IMR-90 (cell line): ENCODE results near the gene AFDN. TPM values are rescaled to one million over a fixed set of nuclear protein-coding genes. Genes with fewer than 3 reads are reported as not detected.

Source experiments
- ATAC-seq: fragments of 200-7000 bp; cut with Tn5 transposase; 2 replicates; pipeline ENCODE4 v1.9.1; 2020; ENCODE audit warnings: low read depth, mild to moderate bottlenecking, moderate library complexity
- BruUV-seq: library from RNA; stranded (reverse); fragments of 400-500 nt; replicated peaks from 2 replicates; lab custom pipeline; 2021; lab: Mats Ljungman, UMichigan
- CTCF ChIA-PET: fragments of 300-600 bp; formaldehyde crosslinking; extraction: SDS; loops from one replicate; lab custom pipeline; 2021; ENCODE audit warnings: antibody characterized with exemption; lab: Yijun Ruan, JAX
- POLR2A ChIA-PET: fragments of 300-600 bp; sonication (Branson Sonifier 250); formaldehyde crosslinking; loops from one replicate; lab custom pipeline; 2022; ENCODE audit warnings: antibody characterized with exemption; ENCODE audit not compliant: unreplicated experiment; lab: Charles Lee
- DNase-seq: peaks from one replicate; pipeline ENCODE4 v3.0.0; 2013
- H2AFZ ChIP-seq: replicated peaks from 2 replicates; pipeline ENCODE3; 2013; ENCODE audit warnings: low read length, mild to moderate bottlenecking; ENCODE audit not compliant: poor library complexity
- H2AK5ac ChIP-seq: 2 replicates; pipeline ENCODE4 v1.6.1; 2013; ENCODE audit warnings: low read depth, low read length, inconsistent platforms
- H2AK9ac ChIP-seq: replicated peaks from 2 replicates; pipeline ENCODE3; 2013; ENCODE audit warnings: mild to moderate bottlenecking, low read depth, low read length, moderate library complexity; ENCODE audit not compliant: poor library complexity
- H2BK120ac ChIP-seq: 2 replicates; pipeline ENCODE4 v1.6.1; 2013; ENCODE audit warnings: low read depth, low read length, inconsistent platforms
- H2BK15ac ChIP-seq: 3 replicates; pipeline ENCODE4 v1.6.1; 2013; ENCODE audit warnings: low read depth, low read length, inconsistent platforms
- H2BK20ac ChIP-seq: 2 replicates; pipeline ENCODE4 v1.6.1; 2013; ENCODE audit warnings: low read depth, mild to moderate bottlenecking, inconsistent platforms, low read length, moderate library complexity
- H2BK5ac ChIP-seq: 2 replicates; pipeline ENCODE4 v1.6.1; 2013; ENCODE audit warnings: mild to moderate bottlenecking, low read depth, low read length, inconsistent platforms; ENCODE audit not compliant: poor library complexity, severe bottlenecking
- H3K14ac ChIP-seq: replicated peaks from 2 replicates; pipeline ENCODE4 v1.6.1; 2013; ENCODE audit warnings: low read depth, low read length, inconsistent platforms
- H3K18ac ChIP-seq: 2 replicates; pipeline ENCODE4 v1.6.1; 2013; ENCODE audit warnings: low read depth, low read length, control low read depth
- H3K23ac ChIP-seq: 2 replicates; pipeline ENCODE4 v1.6.1; 2013; ENCODE audit warnings: low read depth, low read length, inconsistent platforms
- H3K27ac ChIP-seq: 2 replicates; pipeline ENCODE4 v1.5.1; 2013; ENCODE audit warnings: mild to moderate bottlenecking, control low read depth, low read length; ENCODE audit not compliant: insufficient read depth
- H3K27me3 ChIP-seq: 2 replicates; pipeline ENCODE4 v1.6.1; 2013; ENCODE audit warnings: low read length; ENCODE audit not compliant: control insufficient read depth, insufficient read depth
- H3K36me3 ChIP-seq: 2 replicates; pipeline ENCODE4 v1.6.1; 2013; ENCODE audit warnings: low read length, mixed read lengths; ENCODE audit not compliant: control insufficient read depth, insufficient read depth
- H3K4ac ChIP-seq: 2 replicates; pipeline ENCODE4 v1.6.1; 2013; ENCODE audit warnings: low read depth, low read length, inconsistent platforms
- H3K4me1 ChIP-seq: 2 replicates; pipeline ENCODE4 v1.6.1; 2013; ENCODE audit warnings: low read length, mixed read lengths; ENCODE audit not compliant: control insufficient read depth, insufficient read depth
- H3K4me2 ChIP-seq: 2 replicates; pipeline ENCODE4 v1.6.1; 2013; ENCODE audit warnings: low read depth, mild to moderate bottlenecking, control low read depth, low read length, moderate library complexity
- H3K4me3 ChIP-seq: 2 replicates; pipeline ENCODE4 v1.5.1; 2013; ENCODE audit warnings: low read depth, mild to moderate bottlenecking, control low read depth, low read length, moderate library complexity; ENCODE audit not compliant: insufficient read depth
- H3K56ac ChIP-seq: 2 replicates; pipeline ENCODE4 v1.6.1; 2013; ENCODE audit warnings: low read length, inconsistent platforms; ENCODE audit not compliant: insufficient read depth; ENCODE audit errors: extremely low read depth
- H3K79me1 ChIP-seq, 2 experiments: 2 replicates each; pipeline ENCODE4 v1.6.1; 2013; ENCODE audit warnings: low read length in 2 of 2, inconsistent platforms in 1 of 2, low read depth in 1 of 2
- H3K9ac ChIP-seq: 2 replicates; pipeline ENCODE4 v1.6.1; 2013; ENCODE audit warnings: low read depth, low read length, control low read depth
- H3K9me1 ChIP-seq: 2 replicates; pipeline ENCODE4 v1.6.1; 2013; ENCODE audit warnings: low read length, inconsistent platforms; ENCODE audit not compliant: insufficient read depth
- H3K9me3 ChIP-seq: 2 replicates; pipeline ENCODE4 v1.6.1; 2013; ENCODE audit warnings: low read length; ENCODE audit not compliant: control insufficient read depth, insufficient read depth
- H4K20me1 ChIP-seq: 2 replicates; pipeline ENCODE4 v1.6.1; 2013; ENCODE audit warnings: low read length, inconsistent platforms; ENCODE audit not compliant: insufficient read depth
- H4K5ac ChIP-seq: 2 replicates; pipeline ENCODE4 v1.6.1; 2013; ENCODE audit warnings: mild to moderate bottlenecking, low read depth, low read length, control low read depth
- H4K8ac ChIP-seq, 2 experiments: 2 replicates each; pipeline ENCODE4 v1.6.1; 2013; ENCODE audit warnings: low read depth in 2 of 2, low read length in 2 of 2, control low read depth in 1 of 2, inconsistent platforms in 1 of 2
- H4K91ac ChIP-seq: 2 replicates; pipeline ENCODE4 v1.6.1; 2013; ENCODE audit warnings: low read depth, low read length, inconsistent platforms; ENCODE audit not compliant: insufficient read depth
- BHLHE40 ChIP-seq: fragments of 150-350 bp; IDR thresholded peaks from 2 replicates; pipeline ENCODE4 v1.6.1; 2016; ENCODE audit warnings: mild to moderate bottlenecking, low read depth, low read length
- CTCF ChIP-seq: conservative IDR thresholded peaks from 2 replicates; pipeline ENCODE4 v1.5.1; 2012; ENCODE audit warnings: mild to moderate bottlenecking, low read depth, low read length, improper control_type of control experiment
- MXI1 ChIP-seq: IDR thresholded peaks from 2 replicates; pipeline ENCODE4 v1.6.1; 2012; ENCODE audit warnings: low read depth, mild to moderate bottlenecking, low read length, moderate library complexity, borderline replicate concordance
- WGBS, 2 experiments: methylation state at CpG; one replicate each; pipeline versions ENCODE4 v1.1.5 to v1.1.7; 2013; ENCODE audit warnings: missing lambda C conversion rate in 2 of 2; ENCODE audit not compliant: insufficient read length in 1 of 2; ENCODE audit errors: extremely low coverage in 2 of 2; 5-methylcytosine and 5-hydroxymethylcytosine counted together
- dilution Hi-C: fragments of 300-500 bp; cut with HindIII; formaldehyde crosslinking; loops from one replicate; pipeline ENCODE4 v1.14.3; 2018; ENCODE audit warnings: low sequenced_read_pairs; ENCODE audit not compliant: unreplicated experiment
- in situ Hi-C: fragments of 300-500 bp; cut with MboI; formaldehyde crosslinking; loops from 3 replicates; pipeline ENCODE4 v1.14.3; 2019; ENCODE audit warnings: low sequenced_read_pairs, inconsistent platforms, mixed read lengths
- intact Hi-C: fragments of 100-400 bp; cut with micrococcal nuclease; formaldehyde crosslinking; loops from 2 replicates; pipeline ENCODE4 v1.10.0; 2022
- polyA plus RNA-seq, 3 experiments: library from polyadenylated mRNA; depleted of rRNA; stranded (reverse); fragments of >200 nt; gene quantifications; 2 replicates each; pipeline ENCODE4 v1.2.3, GENCODE V29; 2012; ENCODE audit warnings: low replicate concordance in 1 of 3
- total RNA-seq: library from RNA; depleted of rRNA; stranded (reverse); fragments of >200 nt; gene quantifications from 2 replicates; pipeline ENCODE4 v1.2.3, GENCODE V29; 2012

Gene AFDN
- total and polyA plus RNA-seq, 2 of the 4 experiments (the other 2 are of a cell fraction): 11.6 to 20.8 TPM

GRCh38 chr6:167782698-167783517, 43.8 kb upstream of the AFDN start:
- Histone ChIP-seq H3K56ac (no peak overlapping the region), H2AFZ (no peak overlapping the region), H3K27ac (no peak overlapping the region), H3K9me1 (no peaks in the 10 kb centered on the region), H3K14ac (no peak overlapping the region), H4K20me1 (no peaks in the 10 kb centered on the region), H3K4me2 (no peak overlapping the region), H3K36me3 (no peaks in the 10 kb centered on the region), H3K27me3 (no peaks in the 10 kb centered on the region), H3K23ac (no peak overlapping the region), H4K91ac (no peak overlapping the region), H2BK15ac (no peak overlapping the region), H3K4me3 (no peak overlapping the region), H3K4ac (no peak overlapping the region), H2AK9ac (no peak overlapping the region), H3K4me1 (no peaks in the 10 kb centered on the region), H3K9me3 (no peaks in the 10 kb centered on the region; the same call in 1 of the 2 replicates), H2AK5ac (no peak overlapping the region), H2BK120ac (no peak overlapping the region), H3K18ac (no peak overlapping the region), H3K79me1 (no peaks in the 10 kb centered on the region), H2BK5ac (no peak overlapping the region), H2BK20ac (no peak overlapping the region), H3K9ac (no peak overlapping the region), H4K8ac (no peak overlapping the region), H4K5ac (no peak overlapping the region)
- POLR2A ChIA-PET: no interaction called here
- no peak for ATAC-seq
- intact Hi-C loops: no loop called here
- TF ChIP-seq CTCF: no peak
- no peak for TF ChIP-seq BHLHE40
- no peak for TF ChIP-seq MXI1
- BruUV-seq: no TSS peak
- dilution Hi-C loops: no loop called here
- no peak for DNase-seq
- in situ Hi-C loops: no loop called here
- CTCF ChIA-PET: no interaction called here
- no CpG with 5 or more reads among the region's 4 CpGs for WGBS, 2 experiments
